Psoas muscle (tissue), 8 donors: Measurements from ENCODE around the gene HKDC1. TPM values are rescaled to one million over a fixed set of nuclear protein-coding genes. Genes with fewer than 3 reads are reported as not detected.

ENCODE experiments used
- ATAC-seq, 4 donors: fragments of 200-7000 bp; cut with Tn5 transposase; one replicate each; pipeline ENCODE4 v1.9.1; 2020; ENCODE audit warnings: moderate library complexity in 3 of 4, mild to moderate bottlenecking in 2 of 4
- DNase-seq, 2 donors: peaks; one replicate each; pipeline ENCODE4 v3.0.0-alpha.2; 2020
- H3K27ac ChIP-seq: fragments of 200-600 bp; one replicate; pipeline ENCODE4 v1.8.0; 2022
- H3K27me3 ChIP-seq, 3 donors: fragments of 200-600 bp in 1 of 3; one replicate each; pipeline versions ENCODE4 v1.6.1 to v1.8.0; 2013 to 2022; ENCODE audit warnings: low read length in 2 of 3, mild to moderate bottlenecking in 2 of 3, moderate library complexity in 1 of 3; ENCODE audit not compliant: insufficient read depth in 3 of 3
- H3K36me3 ChIP-seq, 2 donors: fragments of 200-600 bp in 1 of 2; one replicate each; pipeline versions ENCODE4 v1.6.1 to v1.8.0; 2013 to 2022; ENCODE audit warnings: low read depth in 1 of 2, mild to moderate bottlenecking in 1 of 2, moderate library complexity in 1 of 2; ENCODE audit not compliant: insufficient read depth in 1 of 2
- H3K4me1 ChIP-seq: fragments of 200-600 bp; one replicate; pipeline ENCODE4 v1.8.0; 2022
- H3K4me3 ChIP-seq: fragments of 200-600 bp; one replicate; pipeline ENCODE4 v1.8.0; 2022; ENCODE audit warnings: mild to moderate bottlenecking
- H3K9me3 ChIP-seq: fragments of 200-600 bp; one replicate; pipeline ENCODE4 v1.8.0; 2022
- whole genome bisulfite sequencing, 3 donors: extraction: QIAGEN DNeasy Blood & Tissue Kit; methylation state at CpG; one replicate each; pipeline versions ENCODE4 v1.1.6 to v1.1.7; 2013; 5-methylcytosine and 5-hydroxymethylcytosine counted together
- intact Hi-C, 2 donors: fragments of 100-400 bp; cut with DNase I; formaldehyde crosslinking; loops; one replicate each; pipeline versions ENCODE4 v1.11.0 to v1.14.2; 2022
- polyA plus RNA-seq, 3 donors: library from polyadenylated mRNA; stranded (reverse); fragments of 200-250 nt; gene quantifications; one replicate each; pipeline ENCODE4 v1.2.3, GENCODE V29; 2013
- total RNA-seq, 4 donors: library from RNA; stranded (reverse); fragmentation: NEBNext Ultra II Directional in 2 of 4; extraction: Animal tissue kit (Norgen Biotek cat#: 25700) in 2 of 4; gene quantifications; one replicate each; pipeline versions ENCODE4 v1.2.1 to v1.2.4, GENCODE V29; 2021 to 2023
- TF ChIP-seq, protein P1 (sequence below): fragments of 200-600 bp; IDR thresholded peaks from one replicate; pipeline ENCODE4 v1.8.0; 2022; ENCODE audit warnings: antibody characterized with exemption
- donor health status: healthy with polysubstance abuse.
- donor health status: DM: no; HTN: no; CAD: no; lungs with moderate emphysema.
- donor health status: Bipolar disorder and iron deficiency.
- donor health status: healthy.
- donor health status: DM: yes; HTN: yes; CAD: no.
- donor health status: DM: no; HTN: no; CAD: no.
- donor health status: DM: no; HTN: no; CAD: no.
- donor health status: DM: yes; HTN: yes; CAD: no.

HKDC1 gene
- total and polyA plus RNA-seq, 7 donors, result 0.03 TPM; not detected in 5

GRCh38 chr10:69316313-69317059 lies 96.4 kb downstream of the HKDC1 start:
- no peaks in the 10 kb centered on the region for H3K9me3 ChIP-seq
- TF ChIP-seq, protein P1, sequence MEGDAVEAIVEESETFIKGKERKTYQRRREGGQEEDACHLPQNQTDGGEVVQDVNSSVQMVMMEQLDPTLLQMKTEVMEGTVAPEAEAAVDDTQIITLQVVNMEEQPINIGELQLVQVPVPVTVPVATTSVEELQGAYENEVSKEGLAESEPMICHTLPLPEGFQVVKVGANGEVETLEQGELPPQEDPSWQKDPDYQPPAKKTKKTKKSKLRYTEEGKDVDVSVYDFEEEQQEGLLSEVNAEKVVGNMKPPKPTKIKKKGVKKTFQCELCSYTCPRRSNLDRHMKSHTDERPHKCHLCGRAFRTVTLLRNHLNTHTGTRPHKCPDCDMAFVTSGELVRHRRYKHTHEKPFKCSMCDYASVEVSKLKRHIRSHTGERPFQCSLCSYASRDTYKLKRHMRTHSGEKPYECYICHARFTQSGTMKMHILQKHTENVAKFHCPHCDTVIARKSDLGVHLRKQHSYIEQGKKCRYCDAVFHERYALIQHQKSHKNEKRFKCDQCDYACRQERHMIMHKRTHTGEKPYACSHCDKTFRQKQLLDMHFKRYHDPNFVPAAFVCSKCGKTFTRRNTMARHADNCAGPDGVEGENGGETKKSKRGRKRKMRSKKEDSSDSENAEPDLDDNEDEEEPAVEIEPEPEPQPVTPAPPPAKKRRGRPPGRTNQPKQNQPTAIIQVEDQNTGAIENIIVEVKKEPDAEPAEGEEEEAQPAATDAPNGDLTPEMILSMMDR, result no peak
- H3K27me3 ChIP-seq, result no peaks in the 10 kb centered on the region
- no peak overlapping the region for H3K4me3 ChIP-seq
- H3K27ac ChIP-seq, result no peak overlapping the region
- peaks cover 24% of the 10 kb centered on the region for H3K4me1 ChIP-seq
- ATAC-seq (no peak), DNase-seq (peak in 1 of 2 donors; percentile 63)
- H3K36me3 ChIP-seq, result no peaks in the 10 kb centered on the region
- WGBS, 3 donors, result 68 to 72% (median 72%) methylated on average over 6 of the region's 6 CpGs
- intact Hi-C loops, result loop anchor here (5.0 kb wide), 3 partner anchors 61 to 79 kb away; no protein-coding TSS in a partner anchor

Other genes starting within 250 kb of the HKDC1 start
- gene KIFBP, start 231.5 kb upstream of the HKDC1 start, total RNA-seq, result 10 to 100 TPM; 23.2 to 36.9 (median 32.1) TPM
- 10 to 100 TPM in 2 of 3 donors, 1 to 10 TPM in 1; 7.9 to 24.0 (median 17.9) TPM for gene KIFBP, start 231.5 kb upstream of the HKDC1 start, polyA plus RNA-seq
- 10 to 100 TPM; 27.8 to 43.4 (median 30.5) TPM for gene SRGN, start 132.2 kb upstream of the HKDC1 start, total RNA-seq
- gene SRGN, start 132.2 kb upstream of the HKDC1 start, polyA plus RNA-seq, result 10 to 100 TPM; 30.2 to 54.0 (median 33.2) TPM
- 10 to 100 TPM; 25.2 to 41.1 (median 39.2) TPM for gene VPS26A, start 96.2 kb upstream of the HKDC1 start, total RNA-seq
- 10 to 100 TPM; 23.4 to 62.8 (median 36.5) TPM for gene VPS26A, start 96.2 kb upstream of the HKDC1 start, polyA plus RNA-seq
- 10 to 100 TPM; 33.9 to 56.4 (median 43.8) TPM for gene SUPV3L1, start 40.1 kb upstream of the HKDC1 start, total RNA-seq
- gene SUPV3L1, start 40.1 kb upstream of the HKDC1 start, polyA plus RNA-seq, result 10 to 100 TPM; 50.6 to 55.6 (median 53.4) TPM
- gene HK1, start 58.2 kb downstream of the HKDC1 start, total RNA-seq, result 100 to 1,000 TPM; 212 to 336 (median 261) TPM
- 100 to 1,000 TPM; 134 to 254 (median 216) TPM for gene HK1, start 58.2 kb downstream of the HKDC1 start, polyA plus RNA-seq
- under 1 TPM; 0.21 to 0.46 (median 0.23) TPM for gene TACR2, start 196.6 kb downstream of the HKDC1 start, total RNA-seq
- gene TACR2, start 196.6 kb downstream of the HKDC1 start, polyA plus RNA-seq, result under 1 TPM; 0.25 to 0.61 (median 0.31) TPM
- gene TSPAN15, start 231.1 kb downstream of the HKDC1 start, total RNA-seq, result 10 to 100 TPM in 1 of 4 donors, 1 to 10 TPM in 3; 6.3 to 35.0 (median 8.6) TPM
- 10 to 100 TPM; 10.7 to 11.7 (median 11.6) TPM for gene TSPAN15, start 231.1 kb downstream of the HKDC1 start, polyA plus RNA-seq